Transverse colon (tissue), 3 donors: Measurements from ENCODE around the gene PDXDC1.

ENCODE experiments used
- EP300 ChIP-seq: sonication (generic); formaldehyde crosslinking; IDR thresholded peaks from one replicate; pipeline ENCODE4 v1.6.1; 2017; ENCODE audit warnings: antibody characterized with exemption, low read depth
- TF ChIP-seq, protein P1 (sequence below), 5 experiments: fragments of 200-600 bp in 3 of 5; fragments of 450-650 bp in 2 of 5; sonication (generic) in 3 of 5; IDR thresholded peaks; 1 replicate in 2 of 5; 2 replicates in 3 of 5; pipeline ENCODE4 v1.5.1; 2016 to 2017; ENCODE audit warnings: antibody characterized with exemption in 5 of 5, inconsistent platforms in 3 of 5, mild to moderate bottlenecking in 2 of 5, moderate library complexity in 1 of 5

DNA sequence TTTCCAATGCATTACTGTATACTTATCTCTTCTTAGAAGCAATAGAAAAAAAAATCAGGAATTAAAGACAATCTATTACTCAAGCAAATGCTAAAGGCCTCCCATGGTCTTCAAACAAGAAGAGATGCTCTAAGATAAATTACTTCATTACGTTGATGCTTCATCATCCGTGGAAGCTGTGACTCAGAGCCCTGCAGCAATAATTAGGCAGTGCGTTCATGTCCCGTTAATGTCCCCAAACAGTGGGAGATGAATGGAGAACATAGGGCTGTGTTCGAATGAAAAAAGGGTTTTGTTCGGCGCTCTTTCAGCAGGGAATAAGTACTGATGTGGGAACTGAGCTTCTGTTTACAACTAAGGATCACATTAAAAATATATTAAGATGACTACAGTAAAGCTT, 15.9 kb upstream of the PDXDC1 start:
- TF ChIP-seq, protein P1, sequence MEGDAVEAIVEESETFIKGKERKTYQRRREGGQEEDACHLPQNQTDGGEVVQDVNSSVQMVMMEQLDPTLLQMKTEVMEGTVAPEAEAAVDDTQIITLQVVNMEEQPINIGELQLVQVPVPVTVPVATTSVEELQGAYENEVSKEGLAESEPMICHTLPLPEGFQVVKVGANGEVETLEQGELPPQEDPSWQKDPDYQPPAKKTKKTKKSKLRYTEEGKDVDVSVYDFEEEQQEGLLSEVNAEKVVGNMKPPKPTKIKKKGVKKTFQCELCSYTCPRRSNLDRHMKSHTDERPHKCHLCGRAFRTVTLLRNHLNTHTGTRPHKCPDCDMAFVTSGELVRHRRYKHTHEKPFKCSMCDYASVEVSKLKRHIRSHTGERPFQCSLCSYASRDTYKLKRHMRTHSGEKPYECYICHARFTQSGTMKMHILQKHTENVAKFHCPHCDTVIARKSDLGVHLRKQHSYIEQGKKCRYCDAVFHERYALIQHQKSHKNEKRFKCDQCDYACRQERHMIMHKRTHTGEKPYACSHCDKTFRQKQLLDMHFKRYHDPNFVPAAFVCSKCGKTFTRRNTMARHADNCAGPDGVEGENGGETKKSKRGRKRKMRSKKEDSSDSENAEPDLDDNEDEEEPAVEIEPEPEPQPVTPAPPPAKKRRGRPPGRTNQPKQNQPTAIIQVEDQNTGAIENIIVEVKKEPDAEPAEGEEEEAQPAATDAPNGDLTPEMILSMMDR (IDR thresholded peaks at IDR 0.05), result no peak
- no peak for TF ChIP-seq EP300
